PFSK-1 (cell line): ENCODE data around the gene FSHR.

Experiments used
- FOXP2 ChIP-seq: optimal IDR thresholded peaks from 2 replicates; pipeline ENCODE3; 2011; ENCODE audit warnings: borderline replicate concordance, control low read depth, inconsistent platforms; ENCODE audit not compliant: insufficient read depth; ENCODE audit errors: extremely low read length, extremely low read depth
- POLR2AphosphoS5 ChIP-seq: IDR thresholded peaks from 2 replicates; pipeline ENCODE4 v1.6.1; 2012; ENCODE audit warnings: low read depth, mild to moderate bottlenecking, control low read depth, low read length, moderate library complexity
- REST ChIP-seq, 2 experiments: IDR thresholded peaks; 2 replicates each; pipeline versions ENCODE4 v1.6.1 to v1.8.0; 2011 to 2012; ENCODE audit warnings: low read depth in 2 of 2, low read length in 2 of 2, control low read depth in 1 of 2, inconsistent platforms in 1 of 2, mild to moderate bottlenecking in 1 of 2, moderate library complexity in 1 of 2; ENCODE audit not compliant: insufficient read depth in 1 of 2
- SIN3A ChIP-seq: IDR thresholded peaks from 2 replicates; pipeline ENCODE4 v1.6.1; 2012; ENCODE audit warnings: mild to moderate bottlenecking, low read length, moderate library complexity, borderline replicate concordance; ENCODE audit not compliant: insufficient read depth
- TAF1 ChIP-seq: IDR thresholded peaks from 2 replicates; pipeline ENCODE4 v1.6.1; 2012; ENCODE audit warnings: low read length, control low read depth, borderline replicate concordance; ENCODE audit not compliant: insufficient read depth

Gene FSHR

GRCh38 chr2:49154891-49155290, 576 bp upstream of the FSHR start:
- no peak for TF ChIP-seq FOXP2
- TF ChIP-seq TAF1: no peak
- no peak for TF ChIP-seq SIN3A
- TF ChIP-seq POLR2AphosphoS5: no peak
- TF ChIP-seq REST (IDR thresholded peaks at IDR 0.05; ENCODE audit: insufficient read depth in 1 of 2, low read depth in 2 of 2, low read length in 2 of 2): no peak

GRCh38 chr2:49153252-49153651, 1.1 kb downstream of the FSHR start:
- TF ChIP-seq REST (IDR thresholded peaks at IDR 0.05; ENCODE audit: insufficient read depth in 1 of 2, low read depth in 2 of 2, low read length in 2 of 2) (no peak), FOXP2 (no peak), TAF1 (no peak), SIN3A (no peak), POLR2AphosphoS5 (no peak)

- TF ChIP-seq SIN3A (no peak), TAF1 (no peak), REST (IDR thresholded peaks at IDR 0.05; ENCODE audit: insufficient read depth in 1 of 2, low read depth in 2 of 2, low read length in 2 of 2) (no peak), FOXP2 (no peak), POLR2AphosphoS5 (no peak)
Observed at GRCh38 chr2:49152824-49153223, 1.5 kb downstream of the FSHR start.

- no peak for TF ChIP-seq SIN3A
- no peak for TF ChIP-seq POLR2AphosphoS5
- no peak for TF ChIP-seq REST (IDR thresholded peaks at IDR 0.05; ENCODE audit: insufficient read depth in 1 of 2, low read depth in 2 of 2, low read length in 2 of 2)
- TF ChIP-seq FOXP2: no peak
- TF ChIP-seq TAF1: no peak
Observed at GRCh38 chr2:49146401-49146800, 7.9 kb downstream of the FSHR start.

GRCh38 chr2:49131801-49132200, 22.5 kb downstream of the FSHR start:
- TF ChIP-seq POLR2AphosphoS5: no peak
- no peak for TF ChIP-seq TAF1
- TF ChIP-seq REST (IDR thresholded peaks at IDR 0.05; ENCODE audit: insufficient read depth in 1 of 2, low read depth in 2 of 2, low read length in 2 of 2): no peak
- TF ChIP-seq FOXP2: no peak
- TF ChIP-seq SIN3A: no peak
